H1 (cell line): Measurements from ENCODE around the gene SNF8. TPM values are rescaled to one million over a fixed set of nuclear protein-coding genes. Genes with fewer than 3 reads are reported as not detected.
A peak's percentile ranks its signal among the peaks of the same experiment; 100 is the strongest.

Experiments used
- CTCF ChIA-PET: fragments of 300-600 bp; sonication (Branson Sonifier 250); formaldehyde crosslinking; loops from one replicate; lab custom pipeline; 2021; ENCODE audit not compliant: partially characterized antibody; lab: Charles Lee
- POLR2A ChIA-PET: fragments of 300-600 bp; sonication (Branson Sonifier 250); formaldehyde crosslinking; loops from one replicate; lab custom pipeline; 2021; ENCODE audit warnings: inconsistent platforms; ENCODE audit not compliant: partially characterized antibody; lab: Charles Lee
- DNase-seq, 2 experiments: peaks; one replicate each; pipeline versions ENCODE4 v3.0.0 to v3.0.0-alpha.2; 2010 to 2022; ENCODE audit warnings: low spot score in 2 of 2, low read depth in 1 of 2, mixed read lengths in 1 of 2
- FAIRE-seq: peaks from 2 replicates; lab custom pipeline; 2011; peaks lifted over from hg19 to GRCh38; lab: Jason Lieb, UNC
- H2AFZ ChIP-seq: 2 replicates; pipeline ENCODE4 v1.8.1; 2012; ENCODE audit warnings: low read length, inconsistent platforms
- H2AK5ac ChIP-seq: 2 replicates; pipeline ENCODE4 v1.6.1; 2013; ENCODE audit warnings: low read depth, low read length
- H2BK120ac ChIP-seq: replicated peaks from 2 replicates; pipeline ENCODE3; 2013; ENCODE audit warnings: low read depth, low read length, inconsistent platforms
- H2BK12ac ChIP-seq: 2 replicates; pipeline ENCODE4 v1.6.1; 2013; ENCODE audit warnings: low read depth, low read length
- H2BK15ac ChIP-seq: 2 replicates; pipeline ENCODE4 v1.6.1; 2013; ENCODE audit warnings: low read length
- H2BK20ac ChIP-seq: 2 replicates; pipeline ENCODE4 v1.6.1; 2013; ENCODE audit warnings: low read length
- H2BK5ac ChIP-seq: 2 replicates; pipeline ENCODE4 v1.6.1; 2013; ENCODE audit warnings: low read depth, low read length
- H3K14ac ChIP-seq: 2 replicates; pipeline ENCODE4 v1.6.1; 2013; ENCODE audit warnings: inconsistent platforms; ENCODE audit not compliant: insufficient read length
- H3K18ac ChIP-seq: 2 replicates; pipeline ENCODE4 v1.6.1; 2013; ENCODE audit warnings: low read length; ENCODE audit errors: extremely low read depth
- H3K23ac ChIP-seq: 2 replicates; pipeline ENCODE4 v1.6.1; 2013; ENCODE audit warnings: inconsistent platforms; ENCODE audit not compliant: insufficient read length
- H3K23me2 ChIP-seq: 2 replicates; pipeline ENCODE4 v1.6.1; 2013; ENCODE audit warnings: low read depth, low read length
- H3K27ac ChIP-seq: 2 replicates; pipeline ENCODE4 v1.6.1; 2011; ENCODE audit warnings: low read depth, low read length, inconsistent platforms
- H3K27me3 ChIP-seq, 4 experiments: replicated peaks in 1 of 4; 1 replicate in 1 of 4; 2 replicates in 3 of 4; pipeline versions ENCODE4 v1.6.1 to v1.8.1; 2011 to 2013; ENCODE audit warnings: low read length in 3 of 4, mild to moderate bottlenecking in 3 of 4, inconsistent platforms in 2 of 4, mixed read lengths in 2 of 4, moderate library complexity in 1 of 4; ENCODE audit not compliant: control insufficient read depth in 3 of 4, insufficient read depth in 3 of 4; ENCODE audit errors: extremely low read depth in 1 of 4
- H3K36me3 ChIP-seq, 4 experiments: 2 replicates each; pipeline versions ENCODE4 v1.6.1 to v1.8.1; 2011 to 2013; ENCODE audit warnings: mild to moderate bottlenecking in 4 of 4, low read length in 3 of 4, moderate library complexity in 2 of 4, control low read depth in 1 of 4, inconsistent platforms in 1 of 4; ENCODE audit not compliant: insufficient read depth in 4 of 4, control insufficient read depth in 2 of 4
- H3K4ac ChIP-seq: replicated peaks from 2 replicates; pipeline ENCODE3; 2013; ENCODE audit warnings: low read length, low read depth, mixed read lengths, inconsistent platforms; ENCODE audit not compliant: insufficient read length
- H3K4me1 ChIP-seq, 4 experiments: replicated peaks in 1 of 4; 1 replicate in 1 of 4; 2 replicates in 3 of 4; pipeline versions ENCODE4 v1.6.1 to v1.8.1; 2011 to 2013; ENCODE audit warnings: low read length in 3 of 4, inconsistent platforms in 2 of 4, mixed read lengths in 1 of 4; ENCODE audit not compliant: insufficient read depth in 4 of 4, control insufficient read depth in 3 of 4
- H3K4me2 ChIP-seq, 2 experiments: 2 replicates each; pipeline versions ENCODE4 v1.6.1 to v1.8.1; 2011 to 2013; ENCODE audit warnings: low read depth in 2 of 2, low read length in 2 of 2, control low read depth in 1 of 2, inconsistent platforms in 1 of 2, mild to moderate bottlenecking in 1 of 2; ENCODE audit not compliant: insufficient read depth in 1 of 2
- H3K4me3 ChIP-seq, 4 experiments: fragments of 200-600, 300-600 bp in 1 of 4; sonication (generic), shearing (Covaris generic), sonication (Bioruptor Twin) in 1 of 4; 2 replicates each; pipeline versions ENCODE4 v1.5.1 to v1.8.1; 2011 to 2016; ENCODE audit warnings: low read length in 4 of 4, low read depth in 3 of 4, control low read depth in 2 of 4, inconsistent platforms in 2 of 4, mild to moderate bottlenecking in 2 of 4, mixed read lengths in 1 of 4, moderate library complexity in 1 of 4; ENCODE audit not compliant: insufficient read depth in 2 of 4; ENCODE audit errors: extremely low read depth in 1 of 4
- H3K56ac ChIP-seq: replicated peaks from 2 replicates; pipeline ENCODE3; 2013; ENCODE audit warnings: low read depth, mild to moderate bottlenecking, mixed read lengths, low read length, inconsistent platforms; ENCODE audit not compliant: insufficient read length
- H3K79me1 ChIP-seq: 2 replicates; pipeline ENCODE4 v1.6.1; 2013; ENCODE audit warnings: low read depth, low read length, control low read depth
- H3K79me2 ChIP-seq, 2 experiments: 2 replicates each; pipeline versions ENCODE4 v1.6.1 to v1.8.1; 2012 to 2013; ENCODE audit warnings: low read length in 2 of 2, mild to moderate bottlenecking in 2 of 2, inconsistent platforms in 1 of 2; ENCODE audit not compliant: insufficient read depth in 2 of 2, control insufficient read depth in 1 of 2
- H3K9ac ChIP-seq, 4 experiments: replicated peaks in 1 of 4; 1 replicate in 1 of 4; 2 replicates in 3 of 4; pipeline versions ENCODE4 v1.6.1 to v1.8.1; 2011 to 2013; ENCODE audit warnings: low read depth in 3 of 4, low read length in 3 of 4, control low read depth in 2 of 4, mild to moderate bottlenecking in 2 of 4, moderate library complexity in 2 of 4, inconsistent platforms in 1 of 4; ENCODE audit errors: extremely low read depth in 1 of 4
- H3K9me3 ChIP-seq, 2 experiments: 2 replicates each; pipeline versions ENCODE4 v1.6.1 to v1.8.1; 2012 to 2013; ENCODE audit warnings: mild to moderate bottlenecking in 2 of 2, moderate library complexity in 2 of 2, control low read depth in 1 of 2, inconsistent platforms in 1 of 2, low read depth in 1 of 2, low read length in 1 of 2, mixed read lengths in 1 of 2; ENCODE audit not compliant: insufficient read depth in 2 of 2
- H4K20me1 ChIP-seq, 2 experiments: replicated peaks in 1 of 2; 2 replicates each; pipeline versions ENCODE3 to v1.8.1; 2011 to 2013; ENCODE audit warnings: inconsistent platforms in 2 of 2, low read length in 2 of 2, mild to moderate bottlenecking in 1 of 2; ENCODE audit not compliant: insufficient read depth in 2 of 2, control insufficient read depth in 1 of 2
- H4K5ac ChIP-seq: 2 replicates; pipeline ENCODE4 v1.6.1; 2013; ENCODE audit warnings: low read length, low read depth, mixed read lengths, inconsistent platforms; ENCODE audit not compliant: insufficient read length
- H4K8ac ChIP-seq: 2 replicates; pipeline ENCODE4 v1.8.0; 2013; ENCODE audit warnings: mild to moderate bottlenecking, moderate library complexity, low read length, inconsistent platforms; ENCODE audit not compliant: insufficient read depth; ENCODE audit errors: extremely low read depth
- H4K91ac ChIP-seq: replicated peaks from 2 replicates; pipeline ENCODE3; 2013; ENCODE audit warnings: low read length, mixed read lengths, inconsistent platforms; ENCODE audit not compliant: insufficient read length
- HDAC2 ChIP-seq, 2 experiments: fragments of 300-600 bp in 1 of 2; sonication (generic) in 1 of 2; IDR thresholded peaks; 2 replicates each; pipeline ENCODE4 v1.6.1; 2011 to 2012; ENCODE audit warnings: low read depth in 2 of 2, low read length in 2 of 2, mild to moderate bottlenecking in 2 of 2, moderate library complexity in 2 of 2, borderline replicate concordance in 1 of 2, inconsistent platforms in 1 of 2
- KDM4A ChIP-seq: IDR thresholded peaks from one replicate; pipeline ENCODE4 v1.7.1; 2012; ENCODE audit warnings: low read depth, mild to moderate bottlenecking, moderate library complexity, low read length, inconsistent platforms; ENCODE audit not compliant: severe bottlenecking
- KDM5A ChIP-seq: fragments of 200-600 bp; IDR thresholded peaks from 2 replicates; pipeline ENCODE4 v1.7.1; 2012; ENCODE audit warnings: mild to moderate bottlenecking, low read length, inconsistent platforms, mixed read lengths
- RXRA ChIP-seq: IDR thresholded peaks from 2 replicates; pipeline ENCODE4 v1.6.1; 2011; ENCODE audit warnings: low read depth, mild to moderate bottlenecking, low read length, moderate library complexity; ENCODE audit not compliant: insufficient read depth
- SIN3A ChIP-seq, 2 experiments: IDR thresholded peaks in 1 of 2; conservative IDR thresholded peaks in 1 of 2; 2 replicates each; pipeline ENCODE4 v1.6.1; 2011 to 2012; ENCODE audit warnings: low read length in 2 of 2, improper control_type of control experiment in 1 of 2, low read depth in 1 of 2, mild to moderate bottlenecking in 1 of 2
- ZNF274 ChIP-seq: IDR thresholded peaks from 2 replicates; pipeline ENCODE4 v1.7.0; 2012; ENCODE audit warnings: low read length, borderline replicate concordance; ENCODE audit errors: extremely low read depth
- whole genome bisulfite sequencing, 2 experiments: shearing (Covaris generic) in 1 of 2; methylation state at CpG; one replicate each; pipeline versions ENCODE4 v1.1.6 to v1.1.7; 2013 to 2015; ENCODE audit warnings: low lambda C conversion rate in 2 of 2, mixed read lengths in 2 of 2, inconsistent platforms in 1 of 2, low coverage in 1 of 2, missing lambda C conversion rate in 1 of 2; ENCODE audit not compliant: insufficient replicate concordance in 2 of 2, insufficient coverage in 1 of 2, insufficient read length in 1 of 2; ENCODE audit errors: extremely low coverage in 1 of 2, missing lambda C conversion rate in 1 of 2; 5-methylcytosine and 5-hydroxymethylcytosine counted together
- polyA plus RNA-seq, 7 experiments: library from polyadenylated mRNA; depleted of rRNA in 3 of 7; stranded (reverse) in 5 of 7; unstranded in 2 of 7; fragments of >200 nt in 5 of 7; fragments of 200-250 nt in 2 of 7; gene quantifications; 1 replicate in 5 of 7; 2 replicates in 1 of 7; 4 replicates in 1 of 7; pipeline versions ENCODE4 v1.2.1 to v1.2.3, GENCODE V29; 2011 to 2013; ENCODE audit warnings: missing spikeins in 2 of 7, mixed read lengths in 2 of 7
- total RNA-seq: library from RNA; stranded (reverse); fragmentation: NEBNext Ultra II Directional; extraction: Animal tissue kit (Norgen Biotek cat#: 25700); gene quantifications from 2 replicates; pipeline ENCODE4 v1.2.1, GENCODE V29; 2021

SNF8 gene
- total and polyA plus RNA-seq, 2 of the 8 experiments (the other 6 are each of a cell fraction or from before 2014, with no cell fraction given) = 132 to 133 TPM

GRCh38 chr17:48961516-48962233, 17.0 kb upstream of the SNF8 start:
- ChIA-PET POLR2A (interaction anchor here (0.6 to 4.6 kb wide), 18 partner anchors 10 to 371 kb away, joined by 3 to 41 read pairs (median 3); partner anchors contain the start of genes IGF2BP1 and SNF8), CTCF (interaction anchor here (0.6 to 7.1 kb wide), 17 partner anchors 8 to 113 kb away, joined by 3 to 64 read pairs (median 4); partner anchors contain the start of gene SNF8)
- DNase-seq (peak in 1 of 2 experiments; percentile 66), FAIRE-seq (no peak)
- Histone ChIP-seq H3K4me3 (peak overlapping the region in 2 of 4 experiments; percentile 14 to 25; a peak in 1 of 8 replicates), H4K5ac (no peak overlapping the region), H4K20me1 (no peaks in the 10 kb centered on the region), H3K27me3 (no peaks in the 10 kb centered on the region; a peak in 1 of 7 replicates), H2BK15ac (0 out of 2 replicates have a peak overlapping the region, but pooled peaks have one; percentile 53), H3K4me1 (peaks cover 8 to 17% (median 13%) of the 10 kb centered on the region in 4 experiments; a peak in 6 of 7 replicates), H3K23ac (no peak overlapping the region), H2BK12ac (peak overlapping the region; percentile 89), H4K91ac (peak overlapping the region; percentile 73), H3K18ac (peak overlapping the region; percentile 89; the same call in 1 of the 2 replicates), H3K9me3 (no peaks in the 10 kb centered on the region), H3K4ac (peak overlapping the region; percentile 32), H2AFZ (peak overlapping the region; percentile 55; the same call in 1 of the 2 replicates), H3K9ac (no peak overlapping the region), H3K4me2 (peak overlapping the region; percentile 54 to 56), H3K14ac (no peak overlapping the region), H2AK5ac (0 out of 2 replicates have a peak overlapping the region, but pooled peaks have one; percentile 34), H3K23me2 (no peaks in the 10 kb centered on the region; the same call in 1 of the 2 replicates), H3K36me3 (no peaks in the 10 kb centered on the region), H3K27ac (no peak overlapping the region), H2BK5ac (peak overlapping the region; percentile 61), H3K79me2 (no peaks in the 10 kb centered on the region), H2BK20ac (peak overlapping the region; percentile 93), H2BK120ac (no peak overlapping the region), H4K8ac (no peak overlapping the region), H3K79me1 (no peaks in the 10 kb centered on the region), H3K56ac (no peak overlapping the region)
- WGBS, 2 experiments = 46% methylated on average over 9 of the region's 10 CpGs; no CpG with 5 or more reads in 1 of the 2 experiments
- TF ChIP-seq SIN3A (conservative IDR thresholded peaks at IDR 0.05 in 1 of 2, IDR thresholded peaks at IDR 0.05 in 1 of 2; ENCODE audit: low read depth in 1 of 2, low read length in 2 of 2) = no peak
- no peak for TF ChIP-seq ZNF274
- TF ChIP-seq RXRA = no peak
- TF ChIP-seq HDAC2 (IDR thresholded peaks at IDR 0.05; ENCODE audit: borderline replicate concordance in 1 of 2, low read depth in 2 of 2, low read length in 2 of 2) = no peak
- TF ChIP-seq KDM4A = no peak
- TF ChIP-seq KDM5A = no peak
